ENCODE data around the gene RAPGEF1.

The RAPGEF1 gene

DNA sequence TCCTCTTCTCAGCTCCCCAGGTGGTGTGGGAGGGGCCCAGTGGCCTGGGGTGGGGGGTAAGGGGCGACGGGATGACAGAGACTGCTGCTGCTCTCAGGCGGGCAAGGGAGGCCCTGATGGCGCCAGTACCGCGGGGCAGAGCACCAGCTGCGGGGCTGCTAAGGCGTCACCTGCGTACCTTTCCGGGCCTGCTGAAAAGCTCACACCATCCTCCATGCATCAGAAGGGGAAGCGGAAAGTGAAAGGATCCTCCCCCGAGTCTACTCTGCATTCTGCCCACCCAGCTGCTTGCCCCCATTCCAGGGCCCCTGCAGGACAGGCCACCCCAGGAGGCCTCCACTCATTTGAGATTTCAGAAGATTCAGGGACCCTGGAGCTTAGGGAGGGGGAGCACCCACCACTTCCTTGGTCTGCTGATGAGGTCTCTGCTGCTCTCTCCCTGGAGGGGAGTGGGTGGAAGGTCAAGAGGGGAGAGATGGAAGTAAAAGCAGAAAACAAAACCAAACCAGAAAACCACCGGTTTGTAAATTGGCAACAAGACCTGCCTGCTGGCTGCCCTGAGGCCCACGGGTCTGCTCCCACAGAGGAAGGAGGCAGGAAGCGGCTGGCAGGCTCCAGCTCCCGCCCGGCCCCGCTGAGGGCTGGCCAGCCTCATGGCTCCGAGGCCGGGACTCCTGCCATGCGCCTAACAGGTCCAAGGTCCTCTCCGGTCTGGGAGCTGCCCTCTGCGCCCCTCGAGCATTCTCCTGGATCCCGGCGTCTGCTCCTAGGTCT lies 161.0 kb downstream of the RAPGEF1 start:
- TF ChIP-seq, protein P1, sequence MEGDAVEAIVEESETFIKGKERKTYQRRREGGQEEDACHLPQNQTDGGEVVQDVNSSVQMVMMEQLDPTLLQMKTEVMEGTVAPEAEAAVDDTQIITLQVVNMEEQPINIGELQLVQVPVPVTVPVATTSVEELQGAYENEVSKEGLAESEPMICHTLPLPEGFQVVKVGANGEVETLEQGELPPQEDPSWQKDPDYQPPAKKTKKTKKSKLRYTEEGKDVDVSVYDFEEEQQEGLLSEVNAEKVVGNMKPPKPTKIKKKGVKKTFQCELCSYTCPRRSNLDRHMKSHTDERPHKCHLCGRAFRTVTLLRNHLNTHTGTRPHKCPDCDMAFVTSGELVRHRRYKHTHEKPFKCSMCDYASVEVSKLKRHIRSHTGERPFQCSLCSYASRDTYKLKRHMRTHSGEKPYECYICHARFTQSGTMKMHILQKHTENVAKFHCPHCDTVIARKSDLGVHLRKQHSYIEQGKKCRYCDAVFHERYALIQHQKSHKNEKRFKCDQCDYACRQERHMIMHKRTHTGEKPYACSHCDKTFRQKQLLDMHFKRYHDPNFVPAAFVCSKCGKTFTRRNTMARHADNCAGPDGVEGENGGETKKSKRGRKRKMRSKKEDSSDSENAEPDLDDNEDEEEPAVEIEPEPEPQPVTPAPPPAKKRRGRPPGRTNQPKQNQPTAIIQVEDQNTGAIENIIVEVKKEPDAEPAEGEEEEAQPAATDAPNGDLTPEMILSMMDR (IDR thresholded peaks at IDR 0.05; ENCODE audit: borderline replicate concordance, insufficient read depth, low read depth, low read length) = no peak
- no peak overlapping the region for H3K4me3 ChIP-seq (ENCODE audit: low read depth, low read length)

DNA sequence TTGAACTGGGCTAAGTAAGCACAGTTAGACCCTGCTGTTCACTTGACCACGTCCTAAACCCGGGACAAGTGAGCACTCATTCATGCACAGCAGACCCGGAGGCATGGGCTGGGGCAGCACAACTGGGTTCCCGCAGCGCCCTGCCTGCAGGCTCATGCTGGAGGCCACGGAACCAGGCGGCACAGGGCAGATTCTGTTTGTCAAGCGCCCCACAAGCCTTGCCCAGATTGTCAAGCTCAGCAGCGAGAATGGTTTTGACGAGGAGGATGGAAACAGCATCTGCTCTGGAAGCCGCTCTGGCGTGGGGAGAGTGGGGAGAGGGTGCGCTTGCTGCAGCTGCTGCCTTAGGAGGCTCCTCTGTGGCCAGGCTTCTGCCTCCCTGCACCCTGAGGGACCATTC lies 161.9 kb downstream of the RAPGEF1 start:
- TF ChIP-seq, protein P1 (IDR thresholded peaks at IDR 0.05; ENCODE audit: borderline replicate concordance, insufficient read depth, low read depth, low read length) = no peak

DNA sequence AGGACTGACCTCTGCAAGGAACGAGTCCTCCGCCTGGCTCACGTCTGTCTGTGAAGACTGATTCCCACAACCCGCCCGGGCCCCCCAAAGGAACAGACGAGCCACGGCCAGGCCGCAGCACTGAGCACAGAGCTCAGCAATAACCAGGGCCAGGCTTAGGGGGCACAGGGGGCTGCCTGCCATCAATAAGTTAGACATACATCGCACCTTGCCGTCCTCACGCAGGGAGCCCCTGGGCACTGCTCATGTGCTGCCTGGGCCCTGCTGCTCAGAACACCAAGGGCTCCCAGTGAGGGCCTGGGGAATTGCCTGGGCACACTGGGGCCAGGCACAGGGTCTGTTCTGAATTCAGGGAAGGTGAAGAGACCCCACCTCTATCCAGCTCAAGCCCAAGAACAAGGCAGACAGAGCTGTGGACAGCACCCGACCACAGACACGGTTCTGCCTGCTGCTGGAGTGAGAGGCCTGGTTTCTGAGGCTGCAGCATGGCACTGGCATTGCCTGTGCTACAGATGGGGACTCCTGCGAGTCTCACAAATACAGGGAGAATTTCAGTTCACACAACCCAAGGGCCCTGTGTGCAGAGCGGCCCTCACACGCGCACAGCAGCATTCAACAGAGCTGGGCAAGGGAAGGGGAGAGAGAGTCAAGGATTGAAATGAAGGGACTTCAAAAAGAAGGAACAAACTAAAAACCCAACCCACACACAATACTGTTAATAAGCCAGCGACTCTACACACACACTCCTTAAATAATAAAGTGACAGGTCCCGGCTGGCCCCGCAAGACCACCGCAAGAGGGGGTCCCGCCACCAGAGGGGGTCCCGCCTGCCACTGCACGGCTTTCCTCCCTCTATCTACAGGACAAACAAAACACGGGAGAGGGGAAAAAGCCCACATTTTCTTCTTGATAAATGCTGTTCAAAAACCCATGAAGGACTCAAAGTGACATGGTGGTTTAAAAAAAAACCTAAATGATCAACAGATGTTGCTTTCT lies 162.6 kb downstream of the RAPGEF1 start:
- H3K4me3 ChIP-seq (ENCODE audit: low read depth, low read length) = no peak overlapping the region
- TF ChIP-seq, protein P1 (IDR thresholded peaks at IDR 0.05; ENCODE audit: borderline replicate concordance, insufficient read depth, low read depth, low read length) = no peak

More for the DNA sequence above, 161.9 kb downstream of the RAPGEF1 start:
- no peak overlapping the region for H3K4me3 ChIP-seq (ENCODE audit: low read depth, low read length)

DNA sequence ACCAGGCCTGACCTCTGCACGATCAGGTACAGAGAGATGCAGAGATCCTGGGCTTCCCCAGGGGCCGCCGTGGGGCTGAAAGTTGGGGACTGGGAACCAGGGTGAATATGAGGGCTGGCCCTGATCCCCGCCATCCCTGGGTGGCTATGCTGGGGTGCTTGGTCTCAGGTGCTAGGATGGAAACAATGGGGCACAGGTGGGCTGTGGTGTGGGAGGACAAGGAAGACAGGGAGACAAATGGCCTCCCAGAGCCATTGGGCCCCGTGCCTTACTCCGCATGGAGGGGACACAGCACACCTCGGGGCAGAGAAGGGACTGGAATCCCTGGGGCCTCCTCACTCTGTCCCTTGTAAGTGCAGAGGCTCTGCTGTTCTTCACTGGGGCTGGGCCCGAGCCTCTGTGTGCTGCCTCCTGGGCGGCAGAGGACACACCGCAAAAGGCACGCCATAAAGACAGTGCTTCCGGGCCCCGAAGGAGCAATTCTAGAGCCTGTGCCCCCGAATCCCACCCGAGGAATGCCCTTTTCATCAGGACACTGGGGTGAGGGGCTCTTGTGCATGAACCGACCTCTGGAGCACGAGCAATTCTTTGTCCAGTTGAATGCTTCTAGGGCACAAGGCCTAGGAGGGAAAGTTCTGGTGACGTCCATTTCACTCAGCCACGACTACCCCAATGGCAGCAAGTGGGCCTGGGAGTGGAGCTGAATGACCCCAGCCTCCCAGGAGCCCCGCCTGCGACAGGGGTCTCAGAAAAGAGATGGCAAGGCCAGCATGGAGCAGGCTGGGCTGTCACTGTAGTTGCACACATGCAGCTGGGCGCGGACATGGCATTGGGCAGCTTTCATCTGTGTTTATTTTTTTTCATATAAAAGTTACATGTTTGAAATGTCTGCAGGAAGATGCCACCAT lies 163.7 kb downstream of the RAPGEF1 start:
- TF ChIP-seq, protein P1 (IDR thresholded peaks at IDR 0.05; ENCODE audit: borderline replicate concordance, insufficient read depth, low read depth, low read length) = no peak
- no peak overlapping the region for H3K4me3 ChIP-seq (ENCODE audit: low read depth, low read length)

DNA sequence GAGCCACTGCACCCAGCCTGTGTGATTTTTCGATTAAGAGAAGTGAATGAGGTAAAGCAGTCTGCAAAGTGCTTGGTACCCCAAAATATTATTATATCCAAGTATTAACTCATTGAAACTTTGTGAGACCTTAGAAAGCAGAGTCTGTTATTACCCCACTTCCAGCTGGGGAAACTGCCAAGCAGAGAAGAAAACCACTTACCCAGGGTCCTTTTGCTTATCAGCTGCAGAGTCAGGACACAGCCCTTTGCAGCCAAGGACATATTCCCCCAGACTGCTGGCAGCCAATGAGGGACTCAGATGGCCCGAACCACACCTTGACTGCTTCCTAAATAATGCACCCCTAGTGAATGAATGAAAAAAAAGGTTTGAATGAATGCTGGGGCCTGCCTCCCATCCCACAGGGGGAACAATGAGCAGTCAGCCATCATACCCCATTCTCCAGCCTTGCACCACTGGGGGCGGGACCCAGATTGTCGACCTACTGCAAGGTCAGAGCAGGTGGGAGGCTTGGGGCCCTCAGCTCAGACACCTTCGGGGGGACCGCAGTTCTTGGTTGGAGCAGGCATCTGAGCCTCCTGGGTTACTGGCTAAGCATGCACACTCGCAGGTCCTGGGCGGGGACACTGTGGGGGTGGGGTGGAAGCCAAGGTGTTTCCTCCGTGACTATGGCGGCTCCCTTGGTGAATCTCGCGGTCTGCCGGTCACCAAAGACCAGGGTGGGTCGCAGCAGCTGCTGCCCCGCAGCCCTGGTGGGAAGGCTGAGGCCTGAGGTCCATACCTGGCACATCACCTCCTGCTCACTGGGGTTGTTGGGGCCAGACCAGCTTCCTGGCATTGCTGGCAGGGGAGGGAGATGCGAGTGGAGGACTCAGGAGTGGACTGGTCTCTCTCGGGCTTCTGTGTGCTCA lies 164.9 kb downstream of the RAPGEF1 start:
- no peak overlapping the region for H3K4me3 ChIP-seq (ENCODE audit: low read depth, low read length)
- TF ChIP-seq, protein P1 (IDR thresholded peaks at IDR 0.05; ENCODE audit: borderline replicate concordance, insufficient read depth, low read depth, low read length) = no peak

DNA sequence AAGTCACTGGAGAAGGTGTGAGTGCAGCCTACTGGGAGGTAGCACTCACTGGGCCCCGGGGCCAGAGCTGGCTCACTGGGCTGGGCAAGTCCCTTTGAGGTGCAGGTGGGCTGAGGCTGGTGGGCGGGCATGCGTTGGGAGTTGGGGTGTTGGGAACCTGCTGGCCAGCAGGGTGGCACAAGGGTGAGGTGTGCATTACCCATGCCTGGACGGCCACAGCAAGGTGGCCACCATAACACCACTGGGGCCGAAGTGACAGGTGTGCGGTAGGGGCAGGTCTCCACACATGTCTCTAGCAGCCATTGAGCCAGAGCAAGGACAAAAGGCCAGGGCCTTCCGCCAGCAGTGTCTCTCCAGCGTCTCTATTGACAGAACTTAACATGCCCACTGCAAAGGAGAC lies 172.0 kb downstream of the RAPGEF1 start:
- no peak overlapping the region for H3K4me3 ChIP-seq (ENCODE audit: low read depth, low read length)
- TF ChIP-seq, protein P1 (IDR thresholded peaks at IDR 0.05; ENCODE audit: borderline replicate concordance, insufficient read depth, low read depth, low read length) = no peak
